Measurements from ENCODE around the gene TEKT3. TPM values are rescaled to one million over a fixed set of nuclear protein-coding genes. Genes with fewer than 3 reads are reported as not detected.

The TEKT3 gene
- total RNA-seq, 1 donor from 2014 or later: not detected

DNA sequence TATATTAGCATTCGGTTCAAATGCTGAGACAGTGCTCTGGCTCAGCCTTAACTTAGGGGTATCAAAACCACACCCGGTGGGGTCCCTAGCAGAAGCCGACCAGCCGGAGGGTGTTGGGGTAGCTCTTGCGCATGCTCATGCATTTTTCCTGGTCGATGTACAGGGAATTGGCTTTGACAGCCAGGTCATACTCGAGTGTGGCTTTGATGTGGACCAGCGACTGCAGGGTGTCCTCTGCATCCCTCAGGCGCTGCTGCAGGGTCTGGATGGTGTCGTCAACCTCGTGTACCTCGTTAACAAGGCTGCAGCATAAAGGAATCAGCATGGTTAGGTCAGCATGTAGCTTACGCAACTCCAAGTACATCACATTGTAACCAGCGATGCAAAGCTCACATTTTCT lies 37.5 kb downstream of the TEKT3 start:
- Histone ChIP-seq H3K27me3 (ENCODE audit: control insufficient read depth, insufficient read depth, low read length) (no peaks in the 10 kb centered on the region), H3K36me3 (ENCODE audit: control insufficient read depth, insufficient read depth, low read length) (no peaks in the 10 kb centered on the region), H3K4me3 (ENCODE audit: low read depth, low read length) (no peak overlapping the region)
- TF ChIP-seq, protein P1, sequence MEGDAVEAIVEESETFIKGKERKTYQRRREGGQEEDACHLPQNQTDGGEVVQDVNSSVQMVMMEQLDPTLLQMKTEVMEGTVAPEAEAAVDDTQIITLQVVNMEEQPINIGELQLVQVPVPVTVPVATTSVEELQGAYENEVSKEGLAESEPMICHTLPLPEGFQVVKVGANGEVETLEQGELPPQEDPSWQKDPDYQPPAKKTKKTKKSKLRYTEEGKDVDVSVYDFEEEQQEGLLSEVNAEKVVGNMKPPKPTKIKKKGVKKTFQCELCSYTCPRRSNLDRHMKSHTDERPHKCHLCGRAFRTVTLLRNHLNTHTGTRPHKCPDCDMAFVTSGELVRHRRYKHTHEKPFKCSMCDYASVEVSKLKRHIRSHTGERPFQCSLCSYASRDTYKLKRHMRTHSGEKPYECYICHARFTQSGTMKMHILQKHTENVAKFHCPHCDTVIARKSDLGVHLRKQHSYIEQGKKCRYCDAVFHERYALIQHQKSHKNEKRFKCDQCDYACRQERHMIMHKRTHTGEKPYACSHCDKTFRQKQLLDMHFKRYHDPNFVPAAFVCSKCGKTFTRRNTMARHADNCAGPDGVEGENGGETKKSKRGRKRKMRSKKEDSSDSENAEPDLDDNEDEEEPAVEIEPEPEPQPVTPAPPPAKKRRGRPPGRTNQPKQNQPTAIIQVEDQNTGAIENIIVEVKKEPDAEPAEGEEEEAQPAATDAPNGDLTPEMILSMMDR (IDR thresholded peaks at IDR 0.05; ENCODE audit: insufficient read depth, low read length, severe bottlenecking): no peak
- DNase-seq (ENCODE audit: low read depth) (no peak), FAIRE-seq (no peak)

GRCh38 chr17:15303268-15303667 lies 38.1 kb downstream of the TEKT3 start:
- FAIRE-seq: no peak
- no peaks in the 10 kb centered on the region for H3K36me3 ChIP-seq (ENCODE audit: control insufficient read depth, insufficient read depth, low read length)
- no peak for DNase-seq (ENCODE audit: low read depth)
- H3K27me3 ChIP-seq (ENCODE audit: control insufficient read depth, insufficient read depth, low read length): no peaks in the 10 kb centered on the region
- H3K4me3 ChIP-seq (ENCODE audit: low read depth, low read length): no peak overlapping the region
- TF ChIP-seq, protein P1 (IDR thresholded peaks at IDR 0.05; ENCODE audit: insufficient read depth, low read length, severe bottlenecking): no peak

- TF ChIP-seq, protein P1 (IDR thresholded peaks at IDR 0.05; ENCODE audit: insufficient read depth, low read length, severe bottlenecking): no peak
Observed at GRCh38 chr17:15301845-15302244, 39.6 kb downstream of the TEKT3 start.

GRCh38 chr17:15298176-15298575 lies 43.2 kb downstream of the TEKT3 start:
- Histone ChIP-seq H3K4me3 (ENCODE audit: low read depth, low read length) (no peak overlapping the region), H3K27me3 (ENCODE audit: control insufficient read depth, insufficient read depth, low read length) (no peaks in the 10 kb centered on the region), H3K36me3 (ENCODE audit: control insufficient read depth, insufficient read depth, low read length) (no peaks in the 10 kb centered on the region)
- DNase-seq (ENCODE audit: low read depth) (peak; percentile 29), FAIRE-seq (peak; percentile 86)
- TF ChIP-seq, protein P1 (IDR thresholded peaks at IDR 0.05; ENCODE audit: insufficient read depth, low read length, severe bottlenecking): no peak

More at GRCh38 chr17:15301845-15302244, 39.6 kb downstream of the TEKT3 start:
- Histone ChIP-seq H3K36me3 (ENCODE audit: control insufficient read depth, insufficient read depth, low read length) (no peaks in the 10 kb centered on the region), H3K4me3 (ENCODE audit: low read depth, low read length) (no peak overlapping the region), H3K27me3 (ENCODE audit: control insufficient read depth, insufficient read depth, low read length) (no peaks in the 10 kb centered on the region)
- DNase-seq (ENCODE audit: low read depth): no peak
- FAIRE-seq: no peak

DNA sequence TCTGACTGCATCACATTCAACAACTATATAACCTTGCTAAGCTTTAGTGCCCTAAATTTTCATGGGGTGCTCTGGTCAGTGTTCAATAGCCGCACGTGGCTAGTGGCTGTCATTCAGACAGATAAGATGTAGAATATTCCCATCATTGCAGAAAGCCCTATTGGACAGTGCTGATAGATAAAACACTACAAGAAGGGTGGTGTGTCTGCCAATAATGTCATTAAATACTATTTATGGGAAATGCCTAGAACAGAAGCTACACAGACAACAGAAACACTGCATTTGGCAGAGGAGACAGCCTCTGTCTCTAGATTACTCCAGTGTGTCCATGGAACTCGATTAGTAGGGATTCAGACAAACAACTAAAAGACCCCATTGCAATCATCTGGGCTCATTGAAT lies 47.8 kb downstream of the TEKT3 start:
- H3K4me3 ChIP-seq (ENCODE audit: low read depth, low read length): no peak overlapping the region
- no peaks in the 10 kb centered on the region for H3K36me3 ChIP-seq (ENCODE audit: control insufficient read depth, insufficient read depth, low read length)
- TF ChIP-seq, protein P1 (IDR thresholded peaks at IDR 0.05; ENCODE audit: insufficient read depth, low read length, severe bottlenecking): no peak
- DNase-seq (ENCODE audit: low read depth) (no peak), FAIRE-seq (no peak)
- no peaks in the 10 kb centered on the region for H3K27me3 ChIP-seq (ENCODE audit: control insufficient read depth, insufficient read depth, low read length)

DNA sequence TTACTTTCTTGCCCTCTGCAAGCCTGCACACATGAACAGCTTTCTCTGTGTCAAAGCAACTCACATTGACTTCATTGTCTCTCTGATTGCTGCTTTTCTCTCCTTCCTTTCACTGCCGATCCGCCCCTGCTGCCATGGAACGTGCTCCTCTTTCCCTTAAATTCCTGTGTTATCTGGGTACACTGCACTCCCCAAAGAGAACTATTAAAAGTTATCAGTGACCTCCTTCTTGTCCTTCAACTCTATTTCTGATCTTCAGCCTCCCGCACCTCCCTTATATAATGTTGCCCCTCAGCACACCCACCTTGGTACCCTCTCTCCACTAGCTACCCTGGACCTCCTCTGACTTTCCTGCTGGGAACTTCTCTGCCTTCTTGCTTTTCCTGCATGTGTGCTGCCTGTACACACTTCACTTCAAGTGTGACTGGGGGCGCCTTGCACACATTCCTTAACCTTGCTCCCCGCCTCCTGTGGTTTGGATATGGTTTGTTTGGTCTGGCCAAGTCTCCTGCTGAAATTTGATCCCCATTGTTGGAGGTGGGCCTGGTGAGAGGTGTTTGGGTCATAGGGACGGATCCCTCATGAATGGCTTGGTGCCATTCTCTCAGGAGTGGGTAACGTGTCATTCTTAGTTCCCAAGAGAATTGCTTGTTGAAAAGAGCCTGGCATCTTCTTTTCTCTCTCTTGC lies 49.6 kb downstream of the TEKT3 start:
- FAIRE-seq (no peak), DNase-seq (ENCODE audit: low read depth) (no peak)
- Histone ChIP-seq H3K36me3 (ENCODE audit: control insufficient read depth, insufficient read depth, low read length) (no peaks in the 10 kb centered on the region), H3K4me3 (ENCODE audit: low read depth, low read length) (no peak overlapping the region), H3K27me3 (ENCODE audit: control insufficient read depth, insufficient read depth, low read length) (no peaks in the 10 kb centered on the region)
- TF ChIP-seq, protein P1 (IDR thresholded peaks at IDR 0.05; ENCODE audit: insufficient read depth, low read length, severe bottlenecking): no peak

All from bronchial epithelial cell (primary cell).